Measurements from ENCODE around the gene SMYD3. TPM values are rescaled to one million over a fixed set of nuclear protein-coding genes. Genes with fewer than 3 reads are reported as not detected.

SMYD3 gene
- total RNA-seq, 4 donors from 2014 or later = 11.6 to 26.9 (median 18.3) TPM

DNA sequence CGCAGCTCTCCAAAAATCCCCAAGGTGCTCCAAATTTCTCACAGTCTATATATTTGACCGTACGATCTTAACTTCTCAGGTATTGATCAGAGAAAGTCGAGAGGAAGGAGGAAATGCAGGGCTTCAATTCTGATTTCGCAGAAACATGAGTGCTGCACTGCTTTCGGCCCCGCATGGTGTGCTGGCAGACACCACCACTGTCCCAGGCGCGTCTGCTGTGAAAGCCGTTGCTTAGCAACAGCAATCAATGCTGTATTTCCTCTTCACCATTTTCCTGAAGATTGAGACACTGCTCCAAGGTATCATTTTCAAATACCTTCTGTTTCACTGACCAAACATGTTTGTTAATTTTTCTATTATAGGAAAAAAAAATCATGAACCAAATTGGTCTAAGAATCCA lies 296.3 kb downstream of the SMYD3 start:
- Histone ChIP-seq H3K27ac (no peak overlapping the region), H3K36me3 (no peaks in the 10 kb centered on the region), H3K9me3 (no peaks in the 10 kb centered on the region), H3K27me3 (no peaks in the 10 kb centered on the region), H3K4me3 (no peak overlapping the region), H3K4me1 (no peaks in the 10 kb centered on the region)
- 78 to 80% methylated on average over 9 to 10 of the region's 10 CpGs for WGBS, 2 donors (ENCODE audit: low coverage in 1 of 2)
- TF ChIP-seq, protein P1, sequence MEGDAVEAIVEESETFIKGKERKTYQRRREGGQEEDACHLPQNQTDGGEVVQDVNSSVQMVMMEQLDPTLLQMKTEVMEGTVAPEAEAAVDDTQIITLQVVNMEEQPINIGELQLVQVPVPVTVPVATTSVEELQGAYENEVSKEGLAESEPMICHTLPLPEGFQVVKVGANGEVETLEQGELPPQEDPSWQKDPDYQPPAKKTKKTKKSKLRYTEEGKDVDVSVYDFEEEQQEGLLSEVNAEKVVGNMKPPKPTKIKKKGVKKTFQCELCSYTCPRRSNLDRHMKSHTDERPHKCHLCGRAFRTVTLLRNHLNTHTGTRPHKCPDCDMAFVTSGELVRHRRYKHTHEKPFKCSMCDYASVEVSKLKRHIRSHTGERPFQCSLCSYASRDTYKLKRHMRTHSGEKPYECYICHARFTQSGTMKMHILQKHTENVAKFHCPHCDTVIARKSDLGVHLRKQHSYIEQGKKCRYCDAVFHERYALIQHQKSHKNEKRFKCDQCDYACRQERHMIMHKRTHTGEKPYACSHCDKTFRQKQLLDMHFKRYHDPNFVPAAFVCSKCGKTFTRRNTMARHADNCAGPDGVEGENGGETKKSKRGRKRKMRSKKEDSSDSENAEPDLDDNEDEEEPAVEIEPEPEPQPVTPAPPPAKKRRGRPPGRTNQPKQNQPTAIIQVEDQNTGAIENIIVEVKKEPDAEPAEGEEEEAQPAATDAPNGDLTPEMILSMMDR (IDR thresholded peaks at IDR 0.05) = no peak
- no peak for TF ChIP-seq POLR2AphosphoS5 (IDR thresholded peaks at IDR 0.05)
- no peak for TF ChIP-seq POLR2A (IDR thresholded peaks at IDR 0.05)
- no peak for TF ChIP-seq EP300 (IDR thresholded peaks at IDR 0.05)
- ATAC-seq = no peak

DNA sequence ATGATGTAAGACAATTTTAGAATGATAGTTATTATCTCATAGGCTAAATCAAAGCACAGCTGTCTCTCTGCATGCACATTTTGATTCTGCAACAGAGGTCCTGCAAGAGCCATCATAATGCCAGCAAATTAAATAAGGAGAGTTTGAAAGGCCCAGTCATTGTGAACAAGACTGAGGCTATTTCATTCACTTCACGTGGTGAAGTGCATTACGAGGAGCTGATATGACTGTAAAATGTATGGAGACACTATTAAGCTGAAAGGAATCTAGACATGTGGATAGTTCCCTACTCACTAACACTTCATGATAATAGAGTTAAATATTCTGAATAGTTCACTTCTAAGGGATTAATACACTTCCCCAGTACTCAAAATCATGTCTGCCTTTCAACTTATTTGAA lies 299.0 kb downstream of the SMYD3 start:
- no peak for TF ChIP-seq POLR2AphosphoS5 (IDR thresholded peaks at IDR 0.05)
- no peaks in the 10 kb centered on the region for H3K4me1 ChIP-seq
- no peaks in the 10 kb centered on the region for H3K9me3 ChIP-seq
- ATAC-seq = no peak
- no peak overlapping the region for H3K27ac ChIP-seq
- H3K36me3 ChIP-seq = no peaks in the 10 kb centered on the region
- no peaks in the 10 kb centered on the region for H3K27me3 ChIP-seq
- WGBS, 2 donors (ENCODE audit: low coverage in 1 of 2) = 54 to 91% methylated on average over 2 of the region's 2 CpGs
- no peak overlapping the region for H3K4me3 ChIP-seq

DNA sequence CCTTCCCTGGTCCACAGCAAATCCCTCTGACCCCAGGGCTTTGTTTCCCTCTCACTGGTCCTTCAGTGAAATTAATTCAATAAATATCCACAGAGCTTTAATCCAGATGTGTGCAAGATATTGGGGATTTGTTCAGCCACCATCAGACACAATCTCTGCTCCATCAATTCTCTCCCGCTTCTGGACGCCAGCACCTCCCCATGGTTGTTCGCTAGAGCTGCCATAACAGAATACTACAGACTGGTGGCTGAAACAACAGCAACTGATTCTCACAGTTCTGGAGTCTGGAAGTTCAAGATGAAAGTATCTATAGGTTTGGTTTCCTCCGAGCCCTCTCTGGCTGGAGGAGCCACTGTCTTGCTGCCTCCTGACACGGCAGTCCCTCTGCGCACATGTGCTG lies 303.9 kb downstream of the SMYD3 start:
- peaks cover 0 to 7% (median 0%) of the 10 kb centered on the region in 3 donors for H3K4me1 ChIP-seq
- H3K36me3 ChIP-seq = no peaks in the 10 kb centered on the region
- ATAC-seq = no peak
- H3K4me3 ChIP-seq = no peak overlapping the region
- TF ChIP-seq POLR2A (IDR thresholded peaks at IDR 0.05) (no peak), POLR2AphosphoS5 (IDR thresholded peaks at IDR 0.05) (no peak), EP300 (IDR thresholded peaks at IDR 0.05) (no peak)
- TF ChIP-seq, protein P1 (IDR thresholded peaks at IDR 0.05) = no peak
- 90 to 100% methylated on average over 1 to 5 of the region's 6 CpGs for WGBS, 2 donors (ENCODE audit: low coverage in 1 of 2)
- H3K27ac ChIP-seq = no peak overlapping the region
- H3K27me3 ChIP-seq = no peaks in the 10 kb centered on the region
- H3K9me3 ChIP-seq = no peaks in the 10 kb centered on the region

DNA sequence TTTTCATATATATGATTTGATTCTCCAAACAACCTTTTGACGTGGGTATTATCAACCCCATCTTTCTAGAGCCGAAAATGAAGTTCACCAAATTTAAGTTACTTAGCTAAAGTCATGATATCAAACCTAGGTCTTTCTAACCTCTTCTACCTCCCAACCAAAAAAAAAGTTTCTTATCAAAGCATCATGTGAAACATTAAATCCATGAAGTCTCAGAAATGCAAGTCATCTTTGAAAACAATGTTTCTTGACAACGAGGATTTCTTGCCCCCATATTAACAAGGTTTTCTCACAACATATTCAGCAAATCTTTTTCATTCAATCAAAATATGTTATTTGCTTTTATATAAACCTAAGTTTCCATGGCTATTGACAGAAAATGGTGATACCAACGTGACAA lies 306.3 kb downstream of the SMYD3 start:
- peaks cover 0 to 7% (median 0%) of the 10 kb centered on the region in 3 donors for H3K4me1 ChIP-seq
- 95% methylated on average over 4 of the region's 4 CpGs for WGBS, 2 donors (ENCODE audit: low coverage in 1 of 2)
- H3K9me3 ChIP-seq = no peaks in the 10 kb centered on the region
- no peak for TF ChIP-seq POLR2AphosphoS5 (IDR thresholded peaks at IDR 0.05)
- TF ChIP-seq, protein P1 (IDR thresholded peaks at IDR 0.05) = no peak
- no peak for TF ChIP-seq EP300 (IDR thresholded peaks at IDR 0.05)
- no peak for TF ChIP-seq POLR2A (IDR thresholded peaks at IDR 0.05)
- H3K27ac ChIP-seq = no peak overlapping the region
- no peaks in the 10 kb centered on the region for H3K36me3 ChIP-seq
- no peak for ATAC-seq
- H3K27me3 ChIP-seq = no peaks in the 10 kb centered on the region
- H3K4me3 ChIP-seq = no peak overlapping the region

DNA sequence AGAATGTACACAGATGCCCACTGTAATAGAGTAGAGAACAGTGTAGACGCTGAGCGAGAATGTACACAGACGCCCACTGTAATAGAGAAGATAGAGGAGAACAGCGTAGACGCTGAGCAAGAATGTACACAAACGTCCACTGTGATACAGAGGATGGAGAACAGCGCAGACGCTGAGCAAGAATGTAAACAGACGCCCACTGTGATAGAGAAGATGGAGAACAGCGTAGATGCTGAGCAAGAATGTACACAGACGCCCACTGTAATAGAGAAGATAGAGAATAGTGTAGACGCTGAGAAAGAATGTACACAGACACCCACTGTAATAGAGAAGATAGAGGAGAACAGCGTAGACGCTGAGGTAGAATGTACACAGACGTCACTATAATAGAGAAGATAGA lies 306.9 kb downstream of the SMYD3 start:
- ATAC-seq = no peak
- 53 to 61% methylated on average over 15 of the region's 15 CpGs for WGBS, 2 donors (ENCODE audit: low coverage in 1 of 2)
- TF ChIP-seq EP300 (IDR thresholded peaks at IDR 0.05) (no peak), POLR2A (IDR thresholded peaks at IDR 0.05) (no peak), POLR2AphosphoS5 (IDR thresholded peaks at IDR 0.05) (no peak)
- TF ChIP-seq, protein P1 (IDR thresholded peaks at IDR 0.05) = no peak

More for the DNA sequence above, 306.9 kb downstream of the SMYD3 start:
- Histone ChIP-seq H3K36me3 (no peaks in the 10 kb centered on the region), H3K4me3 (no peak overlapping the region), H3K4me1 (peaks cover 0 to 7% (median 0%) of the 10 kb centered on the region in 3 donors), H3K27me3 (no peaks in the 10 kb centered on the region), H3K27ac (no peak overlapping the region), H3K9me3 (no peaks in the 10 kb centered on the region)

All from gastroesophageal sphincter (tissue), 4 donors.